ENCODE data around the gene LGR5.

The LGR5 gene

GRCh38 chr12:71440345-71440762, 756 bp downstream of the LGR5 start:
- TF ChIP-seq, protein P1, sequence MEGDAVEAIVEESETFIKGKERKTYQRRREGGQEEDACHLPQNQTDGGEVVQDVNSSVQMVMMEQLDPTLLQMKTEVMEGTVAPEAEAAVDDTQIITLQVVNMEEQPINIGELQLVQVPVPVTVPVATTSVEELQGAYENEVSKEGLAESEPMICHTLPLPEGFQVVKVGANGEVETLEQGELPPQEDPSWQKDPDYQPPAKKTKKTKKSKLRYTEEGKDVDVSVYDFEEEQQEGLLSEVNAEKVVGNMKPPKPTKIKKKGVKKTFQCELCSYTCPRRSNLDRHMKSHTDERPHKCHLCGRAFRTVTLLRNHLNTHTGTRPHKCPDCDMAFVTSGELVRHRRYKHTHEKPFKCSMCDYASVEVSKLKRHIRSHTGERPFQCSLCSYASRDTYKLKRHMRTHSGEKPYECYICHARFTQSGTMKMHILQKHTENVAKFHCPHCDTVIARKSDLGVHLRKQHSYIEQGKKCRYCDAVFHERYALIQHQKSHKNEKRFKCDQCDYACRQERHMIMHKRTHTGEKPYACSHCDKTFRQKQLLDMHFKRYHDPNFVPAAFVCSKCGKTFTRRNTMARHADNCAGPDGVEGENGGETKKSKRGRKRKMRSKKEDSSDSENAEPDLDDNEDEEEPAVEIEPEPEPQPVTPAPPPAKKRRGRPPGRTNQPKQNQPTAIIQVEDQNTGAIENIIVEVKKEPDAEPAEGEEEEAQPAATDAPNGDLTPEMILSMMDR (conservative IDR thresholded peaks at IDR 0.05): no peak
- H3K27ac ChIP-seq: no peak overlapping the region

DNA sequence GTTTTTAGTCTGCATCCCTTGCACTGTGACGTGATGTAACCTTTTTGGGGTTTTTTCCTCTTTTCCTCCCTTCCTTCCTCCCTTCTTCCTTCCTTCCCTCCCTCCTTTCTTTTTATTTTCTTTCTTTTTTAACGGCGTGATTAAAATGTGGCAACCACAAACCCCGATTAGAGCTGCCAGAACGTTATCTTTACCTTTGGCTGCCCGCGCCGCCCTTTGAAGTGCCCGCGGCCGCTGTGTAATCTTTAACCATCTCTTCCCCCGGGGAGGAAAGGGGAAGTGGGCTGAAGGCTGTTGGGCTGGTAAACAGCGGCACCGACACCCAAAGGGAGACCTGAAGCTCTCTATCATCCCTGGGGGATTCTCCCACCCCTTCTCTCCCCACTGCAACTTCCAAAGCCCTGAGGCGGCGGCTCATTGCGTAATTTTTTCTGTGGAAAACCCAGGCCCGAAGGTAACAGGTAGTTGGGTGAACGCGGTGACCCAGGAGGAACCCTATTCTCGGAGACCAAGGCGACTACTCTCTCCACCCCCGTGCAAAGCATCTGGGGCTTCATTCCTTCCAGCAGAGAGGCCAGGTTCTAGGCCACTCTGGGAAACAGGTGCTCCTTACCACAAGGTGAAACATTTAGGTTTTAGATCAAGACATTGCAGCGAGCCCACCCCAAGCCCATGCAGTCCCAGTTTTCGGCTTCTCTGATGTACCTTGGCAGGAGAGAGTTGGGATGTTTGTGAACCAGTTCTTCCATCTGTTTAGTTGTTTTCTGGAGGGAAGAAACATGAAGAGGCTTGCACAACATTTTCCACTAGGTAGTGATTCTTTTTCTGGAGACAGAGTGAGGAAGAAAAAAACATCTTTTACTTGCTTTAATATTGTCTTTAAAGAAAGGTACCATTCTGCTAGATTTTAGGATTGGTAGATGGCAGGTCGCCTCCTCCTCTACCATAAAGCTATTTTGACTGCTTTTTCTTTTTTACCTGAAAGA, 1.5 kb downstream of the LGR5 start:
- no peak overlapping the region for H3K27ac ChIP-seq
- TF ChIP-seq, protein P1 (conservative IDR thresholded peaks at IDR 0.05): no peak

DNA sequence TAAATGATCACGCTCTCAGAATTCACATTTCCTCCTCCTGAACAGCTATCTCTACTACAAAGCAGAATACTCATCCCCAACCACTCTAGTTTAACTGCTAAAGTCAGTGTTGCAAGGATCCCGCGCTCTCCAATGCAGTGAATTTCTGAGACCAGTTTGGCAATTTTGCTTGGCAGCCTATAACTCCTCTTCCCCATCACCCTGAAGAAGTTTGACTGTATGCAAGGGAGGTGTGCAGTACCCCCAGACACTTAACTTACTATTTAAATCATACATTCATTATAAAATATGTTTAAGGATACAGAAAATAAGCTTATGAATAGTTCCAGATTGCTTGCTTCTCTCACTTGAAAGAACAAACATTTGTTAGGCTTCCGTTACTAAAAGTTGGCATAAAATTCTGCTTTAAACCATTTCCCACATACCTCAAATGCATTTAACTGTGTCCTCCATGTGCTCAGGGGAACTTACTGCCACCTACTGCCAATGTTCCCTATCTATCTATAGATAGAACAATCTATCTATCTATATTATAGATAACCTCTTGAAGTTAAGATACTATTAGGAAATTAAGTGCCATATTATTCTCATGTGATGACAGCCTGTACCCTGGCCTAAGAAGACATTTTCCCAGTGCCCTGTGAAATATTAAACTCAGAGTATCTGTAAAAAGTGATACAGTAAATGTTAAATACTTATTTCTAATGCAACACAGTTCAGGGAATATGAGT, 2.4 kb downstream of the LGR5 start:
- no peak overlapping the region for H3K27ac ChIP-seq
- TF ChIP-seq, protein P1 (conservative IDR thresholded peaks at IDR 0.05): no peak; the same call in 1 of the 2 replicates

- TF ChIP-seq, protein P1 (conservative IDR thresholded peaks at IDR 0.05): no peak
- no peak overlapping the region for H3K27ac ChIP-seq
These were observed 3.0 kb downstream of the LGR5 start for GRCh38 chr12:71442567-71442931.

GRCh38 chr12:71445071-71445470, 5.5 kb downstream of the LGR5 start:
- no peak overlapping the region for H3K27ac ChIP-seq

DNA sequence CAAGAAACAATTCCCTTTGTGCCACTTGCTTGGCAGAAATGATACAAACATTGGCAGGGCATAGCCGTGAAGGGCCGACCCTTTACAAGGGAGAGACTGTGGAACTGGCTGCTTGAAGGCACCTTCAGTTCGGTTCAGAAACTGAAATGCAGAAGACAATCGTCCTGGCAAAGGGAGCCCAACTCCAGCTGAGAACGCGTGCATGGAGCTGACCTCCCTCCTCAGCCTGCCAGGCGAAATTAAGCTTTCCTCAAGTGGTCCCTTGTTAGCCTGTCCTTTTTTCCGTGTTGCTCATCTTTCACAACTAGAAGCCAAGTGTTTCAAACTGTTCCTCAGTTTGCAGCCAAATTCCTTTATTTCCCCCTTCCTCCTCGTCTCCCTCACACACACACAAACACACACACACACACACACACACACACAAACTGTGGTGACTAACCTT, 8.1 kb downstream of the LGR5 start:
- no peak overlapping the region for H3K27ac ChIP-seq
- TF ChIP-seq, protein P1 (conservative IDR thresholded peaks at IDR 0.05): no peak

More at GRCh38 chr12:71445071-71445470, 5.5 kb downstream of the LGR5 start:
- TF ChIP-seq, protein P1 (conservative IDR thresholded peaks at IDR 0.05): no peak

- TF ChIP-seq, protein P1 (conservative IDR thresholded peaks at IDR 0.05): no peak
- no peak overlapping the region for H3K27ac ChIP-seq
These were observed 8.6 kb downstream of the LGR5 start for GRCh38 chr12:71448150-71448581.

Measured in VCaP (cell line).